Activated T-cell treated with anti-CD3 and anti-CD28 coated beads, Interleukin-2, amount 50 U/mL, for 4 hours (primary cell): Measurements from ENCODE around the gene IQCF6. TPM values are rescaled to one million over a fixed set of nuclear protein-coding genes. Genes with fewer than 3 reads are reported as not detected.
A peak's percentile ranks its signal among the peaks of the same experiment; 100 is the strongest.

Experiments used
- ATAC-seq, 2 donors: fragments of 200-7000 bp; cut with Tn5 transposase; one replicate each; pipeline ENCODE4 v1.10.0; 2021
- DNase-seq: peaks from one replicate; pipeline ENCODE4 v3.0.0-alpha.2; 2020
- H3K27me3 Mint-ChIP-seq: one replicate; pipeline ENCODE4 v1.8.0; 2021; ENCODE audit warnings: low read depth, mixed read lengths
- H3K36me3 Mint-ChIP-seq: one replicate; pipeline ENCODE4 v1.8.0; 2022; ENCODE audit warnings: mixed read lengths; ENCODE audit not compliant: insufficient read depth
- H3K4me1 Mint-ChIP-seq: one replicate; pipeline ENCODE4 v1.8.0; 2021; ENCODE audit warnings: low read depth, mixed read lengths
- H3K4me3 Mint-ChIP-seq: one replicate; pipeline ENCODE4 v1.8.0; 2021; ENCODE audit warnings: mild to moderate bottlenecking, moderate library complexity, mixed read lengths
- H3K9me3 Mint-ChIP-seq: one replicate; pipeline ENCODE4 v1.8.0; 2021; ENCODE audit warnings: mixed read lengths
- total RNA-seq, 3 donors: library from RNA; stranded (reverse); gene quantifications; one replicate each; pipeline ENCODE4 v1.2.1, GENCODE V29; 2021

Gene IQCF6
- total RNA-seq, result not detected

GRCh38 chr3:51779137-51779536 is at the start of gene IQCF6:
IQCF6 (minus strand) TSS chr3:51779237; CDS start chr3:51779224, 13 bp downstream.
- Mint-ChIP-seq H3K27me3 (peaks cover 11% of the 10 kb centered on the region), H3K4me1 (no peaks in the 10 kb centered on the region), H3K4me3 (no peak within 1 kb of the TSS), H3K9me3 (no peaks in the 10 kb centered on the region), H3K36me3 (no peaks in the 10 kb centered on the region)
- ATAC-seq, result no peak
- no peak for DNase-seq

- no peak overlapping the region for H3K4me3 Mint-ChIP-seq
- H3K4me1 Mint-ChIP-seq, result peaks cover 6% of the 10 kb centered on the region
- DNase-seq (no peak), ATAC-seq (no peak)
- no peaks in the 10 kb centered on the region for H3K36me3 Mint-ChIP-seq
- peaks cover 18% of the 10 kb centered on the region for H3K9me3 Mint-ChIP-seq
- H3K27me3 Mint-ChIP-seq, result peaks cover 15% of the 10 kb centered on the region
Observed at GRCh38 chr3:51828297-51828696, 49.3 kb upstream of the IQCF6 start.

GRCh38 chr3:51819709-51820406 is 40.8 kb upstream of the IQCF6 start:
- DNase-seq (no peak), ATAC-seq (no peak)
- no peaks in the 10 kb centered on the region for H3K36me3 Mint-ChIP-seq
- H3K9me3 Mint-ChIP-seq, result peaks cover 3% of the 10 kb centered on the region
- H3K4me3 Mint-ChIP-seq, result no peak overlapping the region
- H3K27me3 Mint-ChIP-seq, result peaks cover 55% of the 10 kb centered on the region
- peaks cover 15% of the 10 kb centered on the region for H3K4me1 Mint-ChIP-seq

GRCh38 chr3:51819151-51819550 is 40.1 kb upstream of the IQCF6 start:
- H3K27me3 Mint-ChIP-seq, result peaks cover 59% of the 10 kb centered on the region
- H3K36me3 Mint-ChIP-seq, result no peaks in the 10 kb centered on the region
- no peak for DNase-seq
- H3K9me3 Mint-ChIP-seq, result peaks cover 3% of the 10 kb centered on the region
- H3K4me3 Mint-ChIP-seq, result no peak overlapping the region
- no peak for ATAC-seq
- peaks cover 15% of the 10 kb centered on the region for H3K4me1 Mint-ChIP-seq

GRCh38 chr3:51817375-51817774 is 38.3 kb upstream of the IQCF6 start:
- Mint-ChIP-seq H3K4me1 (peaks cover 4% of the 10 kb centered on the region), H3K9me3 (peaks cover 3% of the 10 kb centered on the region), H3K4me3 (no peak overlapping the region), H3K27me3 (peaks cover 50% of the 10 kb centered on the region), H3K36me3 (no peaks in the 10 kb centered on the region)
- ATAC-seq (no peak), DNase-seq (no peak)

- no peak for ATAC-seq
- peaks cover 2% of the 10 kb centered on the region for H3K9me3 Mint-ChIP-seq
- peaks cover 46% of the 10 kb centered on the region for H3K27me3 Mint-ChIP-seq
- no peak for DNase-seq
- H3K4me3 Mint-ChIP-seq, result no peak overlapping the region
- H3K36me3 Mint-ChIP-seq, result no peaks in the 10 kb centered on the region
- H3K4me1 Mint-ChIP-seq, result peaks cover 4% of the 10 kb centered on the region
Observed at GRCh38 chr3:51816723-51817122, 37.7 kb upstream of the IQCF6 start.

- H3K27me3 Mint-ChIP-seq, result peaks cover 42% of the 10 kb centered on the region
- DNase-seq, result no peak
- no peak overlapping the region for H3K4me3 Mint-ChIP-seq
- no peak for ATAC-seq
- no peaks in the 10 kb centered on the region for H3K36me3 Mint-ChIP-seq
- peaks cover 1% of the 10 kb centered on the region for H3K4me1 Mint-ChIP-seq
- no peaks in the 10 kb centered on the region for H3K9me3 Mint-ChIP-seq
Observed at GRCh38 chr3:51815614-51816013, 36.6 kb upstream of the IQCF6 start.

GRCh38 chr3:51814034-51814433 is 35.0 kb upstream of the IQCF6 start:
- DNase-seq, result no peak
- Mint-ChIP-seq H3K27me3 (peaks cover 31% of the 10 kb centered on the region), H3K9me3 (no peaks in the 10 kb centered on the region), H3K36me3 (no peaks in the 10 kb centered on the region), H3K4me1 (no peaks in the 10 kb centered on the region), H3K4me3 (no peak overlapping the region)
- ATAC-seq, result no peak

GRCh38 chr3:51813539-51813938 is 34.5 kb upstream of the IQCF6 start:
- Mint-ChIP-seq H3K27me3 (peaks cover 26% of the 10 kb centered on the region), H3K4me3 (no peak overlapping the region), H3K36me3 (no peaks in the 10 kb centered on the region), H3K4me1 (no peaks in the 10 kb centered on the region), H3K9me3 (no peaks in the 10 kb centered on the region)
- DNase-seq (no peak), ATAC-seq (no peak)

- Mint-ChIP-seq H3K4me1 (no peaks in the 10 kb centered on the region), H3K27me3 (no peaks in the 10 kb centered on the region), H3K9me3 (peaks cover 5% of the 10 kb centered on the region), H3K4me3 (no peak overlapping the region), H3K36me3 (no peaks in the 10 kb centered on the region)
- ATAC-seq (no peak), DNase-seq (no peak)
Observed at GRCh38 chr3:51808934-51809333, 29.9 kb upstream of the IQCF6 start.

- no peak for ATAC-seq
- Mint-ChIP-seq H3K36me3 (no peaks in the 10 kb centered on the region), H3K4me3 (no peak overlapping the region), H3K27me3 (peaks cover 10% of the 10 kb centered on the region), H3K9me3 (no peaks in the 10 kb centered on the region), H3K4me1 (peaks cover 8% of the 10 kb centered on the region)
- no peak for DNase-seq
Observed at GRCh38 chr3:51802106-51802703, 23.2 kb upstream of the IQCF6 start.

- Mint-ChIP-seq H3K36me3 (no peaks in the 10 kb centered on the region), H3K9me3 (no peaks in the 10 kb centered on the region), H3K4me3 (no peak overlapping the region), H3K27me3 (peaks cover 16% of the 10 kb centered on the region), H3K4me1 (peaks cover 13% of the 10 kb centered on the region)
- no peak for ATAC-seq
- DNase-seq, result no peak
Observed at GRCh38 chr3:51800750-51801125, 21.7 kb upstream of the IQCF6 start.

- Mint-ChIP-seq H3K4me1 (peaks cover 13% of the 10 kb centered on the region), H3K9me3 (no peaks in the 10 kb centered on the region), H3K4me3 (no peak overlapping the region), H3K36me3 (no peaks in the 10 kb centered on the region), H3K27me3 (peaks cover 21% of the 10 kb centered on the region)
- ATAC-seq (peak; percentile 27 to 32), DNase-seq (no peak)
Observed at GRCh38 chr3:51799879-51800749, 21.1 kb upstream of the IQCF6 start.

GRCh38 chr3:51798411-51798963 is 19.4 kb upstream of the IQCF6 start:
- H3K36me3 Mint-ChIP-seq, result no peaks in the 10 kb centered on the region
- H3K4me3 Mint-ChIP-seq, result no peak overlapping the region
- no peak for ATAC-seq
- peaks cover 21% of the 10 kb centered on the region for H3K27me3 Mint-ChIP-seq
- H3K4me1 Mint-ChIP-seq, result peaks cover 13% of the 10 kb centered on the region
- no peak for DNase-seq
- H3K9me3 Mint-ChIP-seq, result no peaks in the 10 kb centered on the region
